Neural cell (in vitro differentiated cells): Measurements from ENCODE around the gene TMEM127. TPM values are rescaled to one million over a fixed set of nuclear protein-coding genes. Genes with fewer than 3 reads are reported as not detected.
"Not testable (repeated sequence)": the region's sequence is repeated elsewhere in the genome, so short reads cannot be mapped to it uniquely, and the experiment has no call there.

ENCODE experiments used
- H2AFZ ChIP-seq: fragments of 200-600, 300-800 bp; sonication (generic), shearing (Covaris generic); 2 replicates; pipeline ENCODE4 v1.6.0; 2014; ENCODE audit warnings: low read depth, mild to moderate bottlenecking, antibody characterized with exemption, low read length, moderate library complexity
- H3F3A ChIP-seq: fragments of 200-600 bp; shearing (Covaris generic); 2 replicates; pipeline ENCODE4 v1.6.1; 2016; ENCODE audit warnings: mild to moderate bottlenecking, moderate library complexity, mixed read lengths, antibody characterized with exemption, low read length; ENCODE audit not compliant: insufficient read depth, poor library complexity, severe bottlenecking
- H3K27ac ChIP-seq: fragments of 200-600, 300-800 bp; sonication (generic), shearing (Covaris generic); 2 replicates; pipeline ENCODE4 v1.5.1; 2014; ENCODE audit warnings: mild to moderate bottlenecking, low read length, moderate library complexity
- H3K27me3 ChIP-seq: fragments of 300-800, 200-600 bp; sonication (generic), shearing (Covaris generic); 2 replicates; pipeline ENCODE4 v1.6.0; 2014; ENCODE audit warnings: mild to moderate bottlenecking, low read depth, low read length, moderate library complexity; ENCODE audit not compliant: insufficient read depth
- H3K36me3 ChIP-seq: fragments of 300-800, 200-600 bp; sonication (generic), shearing (Covaris generic); 2 replicates; pipeline ENCODE4 v1.5.1; 2014; ENCODE audit warnings: mild to moderate bottlenecking, antibody characterized with exemption, low read length, moderate library complexity; ENCODE audit not compliant: insufficient read depth
- H3K4me2 ChIP-seq: fragments of 300-800, 200-600 bp; sonication (generic), shearing (Covaris generic); 2 replicates; pipeline ENCODE4 v1.6.0; 2014; ENCODE audit warnings: mild to moderate bottlenecking, low read length
- H3K4me3 ChIP-seq: fragments of 300-800, 200-600 bp; sonication (generic), shearing (Covaris generic); 2 replicates; pipeline ENCODE4 v1.5.1; 2014; ENCODE audit warnings: mild to moderate bottlenecking, low read length, moderate library complexity
- H3K79me2 ChIP-seq: fragments of 200-600 bp; shearing (Covaris generic); replicated peaks from 2 replicates; pipeline ENCODE4 v1.6.0; 2014; ENCODE audit warnings: mild to moderate bottlenecking, low read length, moderate library complexity; ENCODE audit not compliant: insufficient read depth
- H3K9ac ChIP-seq: fragments of 300-800, 200-600 bp; sonication (generic), shearing (Covaris generic); 2 replicates; pipeline ENCODE4 v1.6.1; 2016; ENCODE audit warnings: mild to moderate bottlenecking, low read length, mixed read lengths
- H3K9me2 ChIP-seq: fragments of 200-600 bp; shearing (Covaris generic); 2 replicates; pipeline ENCODE4 v1.6.1; 2016; ENCODE audit warnings: mild to moderate bottlenecking, low read length, mixed read lengths; ENCODE audit not compliant: insufficient read depth
- H3K9me3 ChIP-seq: fragments of 200-600, 300-800 bp; sonication (generic), shearing (Covaris generic); 2 replicates; pipeline ENCODE4 v1.6.1; 2016; ENCODE audit warnings: mild to moderate bottlenecking, mixed run types, low read length, moderate library complexity, mixed read lengths
- H4K20me1 ChIP-seq: fragments of 200-600 bp; shearing (Covaris generic); 2 replicates; pipeline ENCODE4 v1.6.1; 2016; ENCODE audit warnings: mild to moderate bottlenecking, mixed run types; ENCODE audit not compliant: insufficient read depth
- CTCF ChIP-seq: fragments of 450-650 bp; IDR thresholded peaks from 2 replicates; pipeline ENCODE4 v1.5.1; 2014; ENCODE audit warnings: antibody characterized with exemption, mild to moderate bottlenecking, moderate library complexity; ENCODE audit not compliant: poor library complexity, severe bottlenecking
- EP300 ChIP-seq: fragments of 450-650 bp; conservative IDR thresholded peaks from 2 replicates; pipeline ENCODE4 v1.6.1; 2014; ENCODE audit warnings: antibody characterized with exemption, mild to moderate bottlenecking, moderate library complexity; ENCODE audit not compliant: poor library complexity, severe bottlenecking
- EZH2 ChIP-seq: fragments of 200-600, 300-800 bp; shearing (Covaris generic), sonication (generic); IDR thresholded peaks from 2 replicates; pipeline ENCODE4 v1.6.1; 2014; ENCODE audit warnings: antibody characterized with exemption, low read length, borderline replicate concordance, mild to moderate bottlenecking; ENCODE audit not compliant: insufficient read depth, poor library complexity, severe bottlenecking
- MXI1 ChIP-seq: fragments of 450-650 bp; conservative IDR thresholded peaks from 2 replicates; pipeline ENCODE4 v1.6.1; 2014; ENCODE audit warnings: antibody characterized with exemption, mild to moderate bottlenecking; ENCODE audit not compliant: poor library complexity, severe bottlenecking
- POLR2AphosphoS5 ChIP-seq: IDR thresholded peaks from 2 replicates; pipeline ENCODE4 v1.6.1; 2012
- RAD21 ChIP-seq: fragments of 450-650 bp; conservative IDR thresholded peaks from 2 replicates; pipeline ENCODE4 v1.6.1; 2014; ENCODE audit warnings: antibody characterized with exemption, mild to moderate bottlenecking, moderate library complexity
- REST ChIP-seq: IDR thresholded peaks from 2 replicates; pipeline ENCODE4 v1.6.1; 2012; ENCODE audit warnings: borderline replicate concordance
- SMC3 ChIP-seq: fragments of 450-650 bp; conservative IDR thresholded peaks from 2 replicates; pipeline ENCODE4 v1.6.1; 2014; ENCODE audit warnings: antibody characterized with exemption, mild to moderate bottlenecking, moderate library complexity; ENCODE audit not compliant: poor library complexity
- TAF1 ChIP-seq: IDR thresholded peaks from 2 replicates; pipeline ENCODE4 v1.6.1; 2012; ENCODE audit warnings: low read depth
- polyA plus RNA-seq: library from polyadenylated mRNA; depleted of rRNA; stranded (reverse); fragments of >200 nt; gene quantifications from 2 replicates; pipeline ENCODE4 v1.2.3, GENCODE V29; 2014

The TMEM127 gene
- polyA plus RNA-seq, 1 donor from 2014 or later, result 19.1 TPM

- H3F3A ChIP-seq, H4K20me1 ChIP-seq, H3K79me2 ChIP-seq, H3K27me3 ChIP-seq, H3K9ac ChIP-seq, H3K27ac ChIP-seq, H3K9me3 ChIP-seq, H3K4me3 ChIP-seq, H3K36me3 ChIP-seq, H3K9me2 ChIP-seq, H3K4me2 ChIP-seq, H2AFZ ChIP-seq: not testable (repeated sequence)
Observed at GRCh38 chr2:96219959-96220358, 45.8 kb downstream of the TMEM127 start.

- TF ChIP-seq SMC3 (no peak), EZH2 (no peak), REST (no peak), POLR2AphosphoS5 (no peak), CTCF (no peak), RAD21 (no peak), MXI1 (no peak), TAF1 (no peak), EP300 (no peak)
- Histone ChIP-seq H3K4me2 (no peak overlapping the region), H3K27ac (no peak overlapping the region)
Observed at GRCh38 chr2:96218508-96219131, 47.2 kb downstream of the TMEM127 start.

GRCh38 chr2:96214554-96214953 is 51.2 kb downstream of the TMEM127 start:
- Histone ChIP-seq H3K4me2 (no peak overlapping the region), H3K36me3 (no peaks in the 10 kb centered on the region), H3K27ac (no peak overlapping the region), H3K4me3 (no peak overlapping the region), H2AFZ (no peak overlapping the region), H3K27me3 (no peaks in the 10 kb centered on the region), H3F3A (no peaks in the 10 kb centered on the region), H3K9me2 (no peaks in the 10 kb centered on the region), H3K9ac (no peak overlapping the region), H4K20me1 (no peaks in the 10 kb centered on the region), H3K9me3 (no peaks in the 10 kb centered on the region), H3K79me2 (peaks cover 4% of the 10 kb centered on the region)
- TF ChIP-seq EP300, result no peak
- TF ChIP-seq TAF1, result no peak
- TF ChIP-seq SMC3, result no peak
- TF ChIP-seq REST, result no peak

More at GRCh38 chr2:96218508-96219131, 47.2 kb downstream of the TMEM127 start:
- Histone ChIP-seq H3K4me3 (no peak overlapping the region), H3K79me2 (no peaks in the 10 kb centered on the region), H4K20me1 (no peaks in the 10 kb centered on the region), H3F3A (no peaks in the 10 kb centered on the region), H3K9me3 (no peaks in the 10 kb centered on the region), H3K9me2 (no peaks in the 10 kb centered on the region), H3K36me3 (no peaks in the 10 kb centered on the region), H2AFZ (no peak overlapping the region), H3K9ac (no peak overlapping the region), H3K27me3 (no peaks in the 10 kb centered on the region)
